GM18502 (cell line): ENCODE results near the gene CCDC171.
"Not testable (repeated sequence)": the region's sequence is repeated elsewhere in the genome, so short reads cannot be mapped to it uniquely, and the experiment has no call there.

Experiments
- ATAC-seq: cut with Tn5 transposase; IDR thresholded peaks from one replicate; pipeline ENCODE4 v1.9.1; 2021; ENCODE audit warnings: mild to moderate bottlenecking; ENCODE audit not compliant: unreplicated experiment, poor library complexity

CCDC171 gene

GRCh38 chr9:15552636-15553527, at the start of gene CCDC171:
CCDC171 (plus strand) TSS chr9:15553043; CDS start chr9:15564089, 11,046 bp downstream.
- ATAC-seq = peak; percentile 77

DNA sequence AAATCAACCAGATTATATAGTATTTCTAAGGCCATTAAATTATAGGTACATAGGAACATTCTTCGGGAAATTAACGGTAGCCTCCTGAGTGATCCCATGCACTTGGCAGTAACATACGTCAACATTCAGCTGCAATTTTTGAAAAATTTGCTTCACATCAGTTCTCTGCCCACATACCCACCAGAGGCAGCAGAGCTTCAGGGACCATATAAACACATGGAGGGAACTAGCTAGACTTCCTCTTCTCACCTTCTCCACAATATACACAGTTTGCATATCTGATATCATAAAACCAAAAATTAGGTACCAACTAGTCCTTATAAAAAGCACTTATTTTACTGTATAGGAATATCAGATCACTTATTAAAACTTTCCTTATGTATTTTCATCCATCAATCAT, 46.9 kb upstream of the CCDC171 start:
- no peak for ATAC-seq

GRCh38 chr9:15509931-15510788, 42.7 kb upstream of the CCDC171 start:
- ATAC-seq = peak; percentile 40

DNA sequence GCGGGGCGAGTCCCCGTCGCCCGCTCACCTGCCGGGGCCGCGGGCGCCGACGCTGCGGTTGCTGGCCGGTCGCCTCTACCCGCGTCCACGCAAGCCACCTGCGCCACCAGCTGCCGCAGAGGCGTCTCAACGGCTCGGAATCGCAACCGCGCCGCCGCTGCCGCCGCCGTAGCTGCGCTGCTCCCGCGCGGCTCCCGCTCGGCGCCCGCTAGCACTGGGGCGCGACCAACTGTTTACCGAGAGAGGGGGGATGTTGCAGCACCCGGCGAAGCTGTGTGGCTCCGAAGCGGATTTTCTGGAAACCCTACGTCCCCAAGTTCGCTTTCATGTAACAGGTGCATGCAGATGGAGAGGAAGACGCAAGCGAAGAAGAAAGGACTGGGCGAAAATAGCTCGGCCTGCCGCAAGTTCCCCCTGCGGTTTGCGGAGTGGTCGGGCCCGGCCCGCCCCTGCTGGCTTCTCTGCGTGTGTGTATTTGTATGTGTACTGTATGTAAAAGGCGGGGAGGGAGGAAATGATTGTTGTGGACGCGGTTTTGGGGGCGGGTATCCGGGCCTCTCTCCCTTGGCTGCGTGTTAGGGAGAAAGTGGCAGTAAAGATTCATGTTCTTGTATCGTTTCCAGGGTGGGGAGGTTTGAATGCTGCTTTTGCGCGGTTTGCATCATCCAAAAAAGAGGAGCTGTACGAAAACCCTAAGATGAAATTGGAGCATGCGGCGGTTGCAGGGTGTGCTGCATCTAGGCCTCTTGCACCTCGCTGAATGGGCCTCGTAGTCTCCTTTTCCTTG, 41.9 kb upstream of the CCDC171 start, which contains the start of gene PSIP1:
Gene PSIP1 (minus strand): TSS at position 182 of the 787 bp plus-strand sequence. CDS start 782 bp downstream, outside the sequence.
- ATAC-seq = peak; percentile 81

GRCh38 chr9:15512204-15512603, 40.6 kb upstream of the CCDC171 start:
- ATAC-seq = no peak

DNA sequence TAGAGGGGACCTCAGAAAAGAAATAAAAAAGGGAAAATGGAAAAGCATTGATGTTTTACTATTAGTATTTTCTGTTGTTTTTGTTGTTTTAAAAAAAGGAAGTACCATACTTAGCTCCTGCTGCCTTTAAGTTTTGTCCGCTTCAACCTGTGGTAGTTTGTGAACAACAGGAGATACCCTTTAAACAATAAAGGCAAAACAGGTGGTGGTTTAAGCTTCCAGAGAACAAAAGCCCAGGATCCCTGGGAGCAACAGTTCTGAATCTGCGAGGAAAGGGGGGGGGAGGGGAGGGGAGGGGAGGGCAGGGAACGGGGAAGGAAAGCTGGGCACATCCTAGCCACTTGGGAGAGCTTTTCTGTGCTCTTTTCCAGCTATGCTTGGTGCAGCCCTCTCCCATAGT, 40.0 kb upstream of the CCDC171 start:
- no peak for ATAC-seq

DNA sequence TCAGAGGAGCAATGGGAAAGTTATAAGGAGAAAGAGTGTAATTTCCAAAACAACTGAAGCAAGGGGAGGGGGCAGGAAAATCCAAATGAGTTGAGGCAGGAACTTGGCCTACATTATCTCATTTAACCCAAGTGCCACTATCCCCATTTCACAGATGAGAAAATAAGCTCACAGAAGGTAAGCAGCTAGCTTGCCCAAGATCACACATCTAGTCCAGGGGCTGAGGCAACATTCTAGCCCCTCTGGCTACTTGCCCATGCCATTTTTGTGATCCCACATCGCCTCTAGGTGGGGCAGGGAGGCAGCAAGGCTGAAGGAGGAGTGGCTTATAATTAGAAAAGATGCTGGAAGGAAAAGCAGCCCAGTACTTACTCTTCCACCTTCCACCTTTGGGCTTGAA, 39.5 kb upstream of the CCDC171 start:
- ATAC-seq = no peak

DNA sequence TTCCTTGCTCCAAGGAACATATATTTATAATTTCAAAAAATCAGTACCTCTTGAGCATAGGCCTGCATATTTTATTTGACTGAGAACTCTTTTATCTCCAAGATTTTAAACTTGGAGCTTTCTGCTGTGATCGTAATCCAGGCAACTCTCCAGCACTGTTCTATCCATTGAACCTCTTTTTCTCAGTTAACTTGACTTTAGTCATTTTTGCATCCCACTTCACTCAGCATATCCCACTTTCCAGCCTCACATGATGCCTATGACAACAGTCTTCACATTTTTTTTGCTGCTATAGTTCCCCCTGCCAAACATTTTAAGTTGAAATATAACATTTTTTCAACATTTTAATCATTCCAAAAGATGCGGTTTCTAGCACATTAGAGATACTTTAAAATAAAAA, 33.0 kb upstream of the CCDC171 start:
- no peak for ATAC-seq

DNA sequence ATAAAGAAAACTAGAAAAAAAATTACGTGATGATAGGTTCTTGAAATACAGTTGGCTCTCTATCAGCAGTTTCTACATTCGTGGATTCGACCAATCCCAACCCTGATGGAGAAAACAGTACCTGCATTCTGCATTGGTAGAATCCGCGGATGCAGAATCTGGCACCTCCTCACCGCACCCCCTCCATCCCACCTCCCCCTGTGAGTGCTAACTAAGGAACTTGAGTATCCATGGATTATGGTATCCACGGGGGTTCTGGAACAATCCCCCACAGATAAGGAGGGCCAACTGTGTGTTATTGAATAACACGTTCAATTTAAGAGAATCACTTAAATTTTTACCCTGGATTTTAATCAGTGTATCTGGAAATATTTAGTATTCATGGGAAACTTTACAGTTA, 31.6 kb upstream of the CCDC171 start:
- no peak for ATAC-seq

DNA sequence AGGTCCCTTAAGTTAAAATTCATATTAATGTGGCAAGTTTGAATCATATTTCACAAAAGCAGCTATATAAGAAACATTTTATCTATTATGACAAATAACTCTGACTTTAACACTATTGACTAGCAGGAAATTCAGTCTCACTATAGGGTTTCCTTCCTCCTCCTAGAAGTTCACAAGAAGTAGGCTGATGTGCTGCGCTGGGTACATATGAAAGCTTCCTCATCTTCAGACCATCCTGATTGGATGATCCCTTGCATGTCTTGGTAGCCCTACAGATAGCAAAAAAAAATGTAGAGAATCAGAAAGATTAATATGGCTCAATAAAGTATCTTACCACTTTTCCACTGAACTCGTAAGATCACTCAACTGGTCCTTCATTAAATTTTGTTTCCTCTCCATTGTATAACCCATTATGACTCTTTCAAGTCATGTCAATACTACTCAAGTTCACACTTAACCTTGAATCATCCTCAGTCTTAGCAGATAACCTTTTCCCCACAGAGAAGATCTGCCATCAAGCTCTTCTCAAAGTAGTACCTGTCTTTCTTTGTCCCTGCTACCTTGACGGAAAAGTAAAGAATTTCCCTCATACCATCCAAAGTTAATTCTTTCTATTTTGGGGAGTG, 30.6 kb upstream of the CCDC171 start:
- no peak for ATAC-seq

GRCh38 chr9:15524845-15525455, 27.9 kb upstream of the CCDC171 start:
- ATAC-seq = no peak

DNA sequence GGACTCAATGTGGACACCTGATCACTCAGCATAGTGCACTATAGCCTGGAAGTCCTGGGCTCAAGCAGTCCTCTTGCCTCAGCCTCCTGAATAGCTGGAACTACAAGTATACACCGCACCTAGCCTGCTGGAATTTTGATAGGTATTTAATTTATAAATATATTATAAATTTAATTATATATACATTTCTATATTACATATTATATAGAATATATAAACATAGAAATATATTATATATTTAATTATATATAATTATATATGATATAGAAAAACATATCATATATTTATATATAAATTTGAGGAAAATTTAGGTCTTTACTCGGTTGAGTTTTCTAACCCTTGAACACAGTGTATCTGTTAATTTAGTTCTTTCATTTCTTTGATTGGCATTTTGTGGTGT, 26.9 kb upstream of the CCDC171 start:
- no peak for ATAC-seq

DNA sequence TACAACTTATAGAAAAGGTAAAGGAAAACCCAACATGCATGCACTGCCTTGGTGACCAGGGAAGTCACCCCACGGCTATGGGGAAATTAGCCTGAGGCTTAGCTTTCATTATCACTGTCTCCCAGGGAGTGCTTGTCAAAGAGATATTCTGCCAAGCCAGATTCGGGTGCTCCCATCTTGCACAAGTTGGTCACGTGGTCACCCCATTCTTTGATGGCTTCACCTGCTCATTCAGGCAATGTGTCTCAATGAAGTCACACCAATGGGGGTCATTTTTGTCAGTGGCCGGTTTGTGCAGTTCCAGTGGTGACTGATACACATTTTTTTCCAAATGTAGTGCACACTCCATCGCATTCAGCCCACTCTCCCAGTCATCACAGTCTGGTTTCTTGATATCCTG, 25.8 kb upstream of the CCDC171 start:
- not testable (repeated sequence) for ATAC-seq

DNA sequence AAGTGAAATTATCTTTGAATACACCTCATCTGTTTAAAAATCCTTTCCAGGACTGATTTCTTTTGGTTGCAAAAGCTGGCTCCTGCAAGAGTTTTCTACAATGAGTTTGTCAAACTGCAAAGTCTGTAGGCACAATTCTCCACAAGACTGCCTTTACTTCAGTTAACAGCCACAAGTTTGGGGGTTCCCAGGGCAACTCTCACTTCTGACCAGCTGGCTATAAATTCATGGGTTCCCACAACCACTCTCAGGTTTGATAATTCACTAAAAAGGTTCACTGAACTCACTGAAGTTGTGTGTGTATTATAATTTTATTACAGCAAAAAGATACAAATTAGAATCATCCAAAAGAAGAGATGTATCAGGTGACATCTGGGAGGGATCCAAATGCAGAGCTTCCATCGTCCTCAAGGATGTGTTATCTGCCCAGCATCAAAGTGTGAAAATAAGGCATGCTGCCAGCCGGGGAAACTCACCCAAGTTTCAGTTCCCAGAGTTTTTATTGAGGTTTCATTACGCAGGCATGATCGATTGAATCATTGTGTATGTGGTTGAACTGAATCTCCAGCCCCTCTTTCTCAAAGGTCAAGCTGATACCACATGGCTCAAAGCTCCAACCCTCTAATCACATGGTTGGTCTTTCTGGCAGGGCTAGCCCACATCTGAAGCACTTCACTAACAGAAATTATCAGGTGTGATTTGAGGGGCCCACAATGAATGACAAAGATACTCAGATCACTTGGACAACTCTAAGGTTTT, 23.1 kb upstream of the CCDC171 start:
- peak; percentile 88 for ATAC-seq

GRCh38 chr9:15531380-15531779, 21.5 kb upstream of the CCDC171 start:
- ATAC-seq = peak; percentile 38

GRCh38 chr9:15541872-15542271, 11.0 kb upstream of the CCDC171 start:
- no peak for ATAC-seq

GRCh38 chr9:15542624-15543023, 10.2 kb upstream of the CCDC171 start:
- no peak for ATAC-seq

DNA sequence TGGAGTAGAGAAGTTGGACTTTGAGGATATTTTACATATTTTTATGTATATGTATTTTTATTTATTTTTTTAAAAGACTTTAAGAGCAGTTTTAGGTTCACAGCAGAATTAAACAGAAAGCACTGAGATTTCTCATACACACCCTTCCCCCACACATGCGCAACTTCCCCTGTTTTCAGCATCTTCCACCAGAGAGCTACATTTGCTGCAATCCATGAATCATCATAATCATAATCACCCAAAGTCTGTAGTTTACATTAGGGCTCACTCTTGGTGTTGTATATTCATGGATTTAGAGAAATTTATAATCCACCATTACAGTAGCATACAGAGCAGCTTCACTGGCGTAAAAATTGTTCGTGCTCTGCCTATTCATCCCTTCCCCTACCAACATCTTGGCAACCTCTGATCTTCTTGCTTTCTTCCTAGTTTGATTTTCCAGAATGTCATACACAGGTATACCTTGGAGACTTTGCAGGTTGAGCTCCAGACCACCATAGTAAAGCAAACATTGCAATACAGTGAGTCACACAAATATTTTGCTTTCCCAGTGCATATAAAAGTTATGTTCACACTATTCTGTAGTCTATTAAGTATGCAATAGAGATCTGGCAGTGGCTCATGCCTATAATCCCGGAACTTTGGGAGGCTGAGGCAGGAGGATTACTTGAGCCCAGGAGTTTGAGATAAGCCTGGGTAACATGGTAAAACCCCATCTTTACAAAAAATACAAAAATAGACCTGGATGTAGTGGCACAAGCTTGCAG, 9.6 kb upstream of the CCDC171 start:
- no peak for ATAC-seq
